HG03097 (cell line): Measurements from ENCODE around the gene MRC1.

Experiments used
- ATAC-seq: cut with Tn5 transposase; IDR thresholded peaks from one replicate; pipeline ENCODE4 v1.9.1; 2021; ENCODE audit not compliant: unreplicated experiment, low FRiP score

MRC1 gene

DNA sequence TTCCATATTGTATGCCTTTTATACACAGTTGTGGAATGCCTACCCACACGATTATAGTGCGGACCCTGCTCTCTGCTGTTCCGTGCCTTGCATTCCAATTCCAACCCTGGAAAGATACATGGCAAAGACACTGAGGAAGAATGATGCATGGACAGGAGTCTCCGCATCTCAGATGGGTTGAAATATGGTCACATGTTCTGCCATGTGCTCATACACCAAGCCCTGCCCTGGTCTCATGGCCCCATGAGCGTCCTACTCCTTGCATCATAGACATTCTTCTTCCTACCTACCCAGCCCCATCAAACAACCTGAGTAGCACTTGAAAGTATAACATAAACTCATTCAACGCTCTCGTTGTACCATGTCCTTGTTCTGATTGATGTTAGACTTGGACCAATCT lies 148.9 kb downstream of the MRC1 start:
- no peak for ATAC-seq

GRCh38 chr10:17959870-17960269 lies 150.7 kb downstream of the MRC1 start:
- ATAC-seq: no peak
